ACC112 (cell line): ENCODE results near the gene HSPA1A.
"Not testable (repeated sequence)": the region's sequence is repeated elsewhere in the genome, so short reads cannot be mapped to it uniquely, and the experiment has no call there.

Source experiments
- H2AFZ ChIP-seq: fragments of 200-600 bp; sonication (generic); one replicate; pipeline ENCODE4 v1.6.0; 2017; ENCODE audit warnings: antibody characterized with exemption, low read length; ENCODE audit not compliant: unreplicated experiment
- H3K27ac ChIP-seq: fragments of 200-600 bp; sonication (generic); 2 replicates; pipeline ENCODE4 v1.5.1; 2014; ENCODE audit warnings: low read depth, mild to moderate bottlenecking, antibody characterized with exemption, low read length, moderate library complexity
- H3K27me3 ChIP-seq: fragments of 200-600 bp; sonication (generic); 2 replicates; pipeline ENCODE4 v1.6.1; 2014; ENCODE audit warnings: mild to moderate bottlenecking, antibody characterized with exemption, low read length, moderate library complexity, mixed read lengths; ENCODE audit not compliant: insufficient read depth
- H3K36me3 ChIP-seq: fragments of 200-600 bp; sonication (generic); 2 replicates; pipeline ENCODE4 v1.6.1; 2016; ENCODE audit warnings: mild to moderate bottlenecking, antibody characterized with exemption, low read length, moderate library complexity, mixed read lengths; ENCODE audit not compliant: insufficient read depth
- H3K4me1 ChIP-seq: fragments of 200-600 bp; sonication (generic); one replicate; pipeline ENCODE4 v1.6.1; 2016; ENCODE audit warnings: low read length, mixed read lengths; ENCODE audit not compliant: insufficient read depth, unreplicated experiment, control insufficient read depth
- H3K4me3 ChIP-seq: fragments of 200-600 bp; sonication (generic); 2 replicates; pipeline ENCODE4 v1.5.1; 2014; ENCODE audit warnings: mild to moderate bottlenecking, low read depth, low read length
- H3K79me2 ChIP-seq: fragments of 200-600 bp; sonication (generic); one replicate; pipeline ENCODE4 v1.6.0; 2016; ENCODE audit warnings: low read length; ENCODE audit not compliant: control insufficient read depth, unreplicated experiment, insufficient read depth

Gene HSPA1A

DNA sequence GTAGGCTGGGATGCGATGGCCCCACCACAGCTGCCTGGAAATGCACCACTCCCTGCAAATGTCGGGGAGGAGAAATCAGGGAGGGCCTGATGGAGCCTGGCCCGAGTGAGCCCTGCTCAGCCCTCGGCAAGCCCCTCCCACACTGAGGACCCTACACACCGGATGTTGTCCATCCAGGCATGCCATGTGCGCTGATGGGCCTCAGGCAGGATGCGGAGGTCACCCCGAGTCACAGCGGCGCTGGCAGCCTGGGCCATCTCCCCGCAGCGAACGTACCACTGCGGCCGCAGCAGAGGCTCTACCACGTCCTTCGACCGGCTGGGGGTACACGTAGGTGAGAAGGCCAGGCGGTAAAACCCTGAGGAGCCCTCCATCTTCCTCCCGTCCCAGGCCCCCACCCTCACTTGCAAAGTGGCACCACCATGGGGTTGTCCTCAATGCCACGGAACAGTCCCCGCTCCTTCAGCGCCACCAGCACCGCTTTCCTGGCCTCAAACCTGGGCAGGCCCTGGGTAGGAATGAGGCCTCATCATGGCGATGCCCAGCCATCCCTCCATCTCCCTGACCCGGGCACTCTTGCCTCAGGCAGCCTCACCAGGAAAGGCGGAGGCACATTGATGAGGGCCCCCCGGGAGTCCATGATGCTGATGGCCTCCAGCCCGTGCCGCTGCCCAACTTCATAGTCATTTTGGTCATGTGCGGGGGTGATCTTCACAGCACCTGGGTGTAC is 33.1 kb upstream of the HSPA1A start:
- Histone ChIP-seq H3K27me3 (no peaks in the 10 kb centered on the region), H3K79me2 (no peaks in the 10 kb centered on the region), H3K4me3 (no peak overlapping the region), H3K36me3 (peaks cover 13% of the 10 kb centered on the region; the same call in 1 of the 2 replicates), H3K4me1 (peaks cover 5% of the 10 kb centered on the region), H3K27ac (no peak overlapping the region), H2AFZ (no peak overlapping the region)

DNA sequence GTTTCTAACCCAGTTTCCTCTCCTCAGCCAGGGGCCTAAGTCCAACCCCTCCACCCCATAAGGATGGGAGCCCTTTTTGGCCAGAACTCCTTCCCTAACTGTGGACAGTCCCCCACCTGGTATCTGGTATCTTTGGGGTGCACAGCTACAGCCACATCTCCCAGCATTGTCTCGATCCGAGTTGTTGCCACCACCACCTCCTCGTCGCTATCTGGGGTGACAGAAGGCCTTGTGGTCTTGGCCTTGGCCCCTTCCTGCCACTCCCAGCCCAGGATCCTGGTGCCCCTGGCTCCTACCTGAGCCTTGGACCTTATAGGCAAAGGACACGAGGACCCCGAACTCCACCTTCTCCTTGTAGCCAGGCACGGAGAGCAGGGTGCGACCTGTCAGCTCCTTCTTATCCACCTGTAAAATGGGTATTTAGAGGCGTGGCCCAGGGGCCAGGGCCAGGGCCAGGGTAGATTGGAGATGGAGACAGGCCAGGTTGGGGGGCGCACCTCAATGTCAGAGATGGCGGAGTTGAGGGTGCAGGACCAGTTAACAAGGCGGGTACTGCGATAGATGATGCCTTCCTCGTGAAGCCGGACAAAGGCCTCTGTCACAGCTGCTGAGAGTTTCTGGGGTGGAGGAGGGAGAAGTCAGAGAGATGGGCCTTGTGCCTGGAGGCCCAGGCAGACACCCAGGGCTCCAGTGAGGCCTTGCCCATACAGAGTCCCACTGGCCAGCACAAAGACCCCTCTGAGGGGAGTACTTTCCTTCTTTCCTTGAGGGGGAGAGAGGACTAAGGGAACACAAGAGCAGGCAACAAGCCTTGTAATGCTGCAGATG is 31.0 kb upstream of the HSPA1A start:
- H3K79me2 ChIP-seq = no peaks in the 10 kb centered on the region
- no peak overlapping the region for H3K27ac ChIP-seq
- no peaks in the 10 kb centered on the region for H3K4me1 ChIP-seq
- no peak overlapping the region for H2AFZ ChIP-seq
- no peaks in the 10 kb centered on the region for H3K27me3 ChIP-seq
- H3K4me3 ChIP-seq = no peak overlapping the region
- H3K36me3 ChIP-seq = peaks cover 13% of the 10 kb centered on the region; the same call in 1 of the 2 replicates

DNA sequence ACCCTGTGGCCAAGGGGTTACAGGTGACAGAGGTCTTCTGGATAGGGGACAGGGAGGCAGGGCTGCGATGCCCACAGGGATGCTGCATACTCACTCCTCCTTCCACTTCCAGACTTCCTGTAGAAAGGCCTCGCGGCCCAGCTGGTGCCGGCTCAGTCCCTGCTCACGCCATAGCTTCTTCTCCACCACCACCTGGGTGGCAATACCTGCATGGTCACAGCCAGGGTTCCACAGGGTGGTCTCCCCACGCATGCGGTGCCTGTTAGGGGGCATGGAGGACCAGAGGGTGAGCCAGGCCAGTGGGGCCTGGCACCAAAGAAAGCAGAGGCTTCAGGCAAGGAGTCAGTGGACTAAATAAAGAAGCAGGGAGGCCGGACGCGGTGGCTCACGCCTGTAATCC is 29.9 kb upstream of the HSPA1A start:
- no peaks in the 10 kb centered on the region for H3K4me1 ChIP-seq
- no peaks in the 10 kb centered on the region for H3K27me3 ChIP-seq
- peaks cover 13% of the 10 kb centered on the region for H3K36me3 ChIP-seq
- no peak overlapping the region for H2AFZ ChIP-seq
- H3K27ac ChIP-seq = no peak overlapping the region
- H3K79me2 ChIP-seq = no peaks in the 10 kb centered on the region
- no peak overlapping the region for H3K4me3 ChIP-seq

DNA sequence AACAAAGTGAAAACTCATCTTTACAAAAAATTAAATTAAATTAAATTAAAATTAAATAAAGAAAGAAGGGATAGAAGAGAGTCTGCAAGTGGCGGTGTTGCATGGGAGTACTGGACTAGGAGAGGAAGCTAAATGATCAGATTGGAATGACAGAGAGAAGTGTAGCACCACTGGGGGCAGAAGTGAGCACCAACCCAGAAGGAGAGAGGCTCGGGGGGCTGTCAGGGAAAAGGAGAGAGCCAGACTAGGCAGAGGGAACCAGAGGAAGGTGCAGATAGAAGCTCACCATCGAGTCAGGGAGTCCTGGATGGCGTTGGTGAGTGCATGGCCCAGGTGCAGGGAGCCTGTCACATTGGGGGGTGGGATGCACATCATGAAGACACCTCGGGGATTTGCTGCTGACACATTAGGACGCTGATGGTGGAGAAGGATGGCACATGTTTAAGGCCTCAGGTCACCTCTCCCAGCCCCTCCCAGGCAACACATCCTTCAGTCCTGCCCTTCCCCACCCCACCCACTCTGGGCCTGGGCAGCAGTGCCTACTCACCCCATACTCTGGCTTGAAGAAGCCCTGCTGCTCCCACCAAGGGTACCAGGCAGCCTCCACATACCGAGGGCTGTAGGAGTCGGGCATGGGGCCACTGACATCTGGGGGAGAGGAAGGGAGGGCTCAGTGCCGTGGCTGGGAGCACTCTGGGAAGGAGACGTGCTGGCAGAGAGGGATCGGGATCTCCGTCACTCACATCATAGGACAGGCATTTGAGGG is 23.8 kb upstream of the HSPA1A start:
- peaks cover 15% of the 10 kb centered on the region for H3K4me1 ChIP-seq
- H3K36me3 ChIP-seq = no peaks in the 10 kb centered on the region; the same call in none of the 2 replicates
- no peak overlapping the region for H2AFZ ChIP-seq
- H3K4me3 ChIP-seq = no peak overlapping the region
- H3K27ac ChIP-seq = no peak overlapping the region
- H3K79me2 ChIP-seq = peaks cover 26% of the 10 kb centered on the region
- H3K27me3 ChIP-seq = no peaks in the 10 kb centered on the region

DNA sequence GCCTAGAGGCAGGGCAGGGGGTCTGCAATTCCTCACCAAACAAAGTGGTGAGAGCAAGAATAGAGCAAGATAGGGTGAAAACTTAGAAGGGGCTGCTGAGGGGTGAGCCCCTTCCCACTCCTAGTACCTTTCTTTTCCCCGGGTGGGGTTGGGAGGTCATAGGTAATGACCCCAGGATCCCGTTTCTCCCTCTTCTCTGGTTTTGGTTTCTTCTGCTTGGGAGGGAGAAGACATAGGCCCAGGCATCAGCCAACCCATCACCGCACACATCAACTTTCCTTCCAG is 23.3 kb upstream of the HSPA1A start:
- Histone ChIP-seq H2AFZ (no peak overlapping the region), H3K27ac (no peak overlapping the region), H3K36me3 (no peaks in the 10 kb centered on the region; the same call in none of the 2 replicates), H3K4me3 (no peak overlapping the region), H3K27me3 (no peaks in the 10 kb centered on the region), H3K79me2 (peaks cover 26% of the 10 kb centered on the region), H3K4me1 (peaks cover 15% of the 10 kb centered on the region)

DNA sequence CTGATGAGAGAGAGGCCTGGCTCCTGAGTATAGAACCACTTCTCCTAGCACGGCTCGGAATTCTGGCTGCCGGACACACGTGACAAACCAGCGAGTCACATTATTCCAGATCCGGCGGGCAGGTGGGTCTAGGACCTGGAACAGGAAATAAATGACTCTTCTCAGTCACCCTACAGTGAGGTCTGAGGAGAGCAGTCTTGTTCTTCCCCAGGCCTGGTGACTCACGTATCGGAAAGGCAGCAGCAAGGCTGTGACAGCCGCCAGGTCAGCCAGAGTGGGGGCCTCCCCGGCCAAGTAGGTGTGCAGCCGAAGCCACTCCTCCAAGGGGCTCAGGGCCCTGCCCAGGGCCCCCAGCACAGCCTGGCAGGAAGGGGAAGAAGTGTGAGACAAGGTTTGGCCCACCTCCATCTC is 22.6 kb upstream of the HSPA1A start:
- Histone ChIP-seq H2AFZ (no peak overlapping the region), H3K36me3 (no peaks in the 10 kb centered on the region; the same call in none of the 2 replicates), H3K27me3 (no peaks in the 10 kb centered on the region), H3K79me2 (peaks cover 26% of the 10 kb centered on the region), H3K4me1 (peaks cover 15% of the 10 kb centered on the region), H3K4me3 (no peak overlapping the region), H3K27ac (peak overlapping the region; percentile 31; the same call in 1 of the 2 replicates)

DNA sequence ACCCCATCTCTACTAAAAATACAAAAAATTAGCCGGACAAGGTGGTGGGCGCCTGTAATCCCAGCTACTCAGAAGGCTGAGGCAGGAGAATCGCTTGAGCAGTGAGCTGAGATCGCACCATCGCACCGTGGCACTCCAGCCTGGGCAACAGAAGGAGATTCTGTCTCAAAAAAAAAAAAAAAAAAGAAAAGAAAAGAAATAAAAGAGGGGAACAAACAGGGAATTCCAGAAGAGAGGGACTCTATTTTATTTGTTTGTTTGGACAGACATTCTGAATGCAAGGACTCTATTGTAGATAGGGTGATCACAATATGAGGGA is 21.5 kb upstream of the HSPA1A start:
- Histone ChIP-seq H3K27ac (peak overlapping the region; percentile 83), H3K4me3 (peak overlapping the region; percentile 94), H3K4me1 (peaks cover 15% of the 10 kb centered on the region), H3K79me2 (peaks cover 26% of the 10 kb centered on the region)
- H2AFZ ChIP-seq, H3K27me3 ChIP-seq, H3K36me3 ChIP-seq: not testable (repeated sequence)

DNA sequence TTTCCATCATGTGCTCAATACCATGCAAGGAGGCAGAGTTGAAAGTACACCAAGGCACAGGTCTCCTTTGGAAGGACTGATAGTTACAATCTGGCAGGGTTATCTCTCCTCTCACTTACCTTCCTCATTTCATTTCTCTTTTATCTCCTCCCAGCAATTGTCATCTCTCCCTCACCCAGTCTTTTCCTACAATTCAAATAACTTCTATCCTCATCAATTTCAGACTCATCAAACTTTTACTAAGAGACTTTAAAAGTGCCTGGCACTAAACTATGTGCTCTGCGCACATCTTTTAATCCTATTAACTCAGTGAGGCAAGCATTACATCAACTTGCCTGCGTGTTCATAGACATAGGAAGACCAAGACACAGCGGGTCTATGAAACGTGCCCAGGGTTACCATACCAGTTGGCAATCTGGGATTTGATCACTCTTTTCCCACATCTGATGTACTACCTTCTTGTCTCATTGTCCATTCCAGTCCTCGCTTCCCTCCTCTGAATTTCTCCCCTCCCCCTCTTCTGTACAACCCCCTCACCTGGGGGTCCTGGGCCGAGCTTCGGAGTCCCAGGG is 21.0 kb upstream of the HSPA1A start:
- no peaks in the 10 kb centered on the region; the same call in none of the 2 replicates for H3K36me3 ChIP-seq
- peak overlapping the region; percentile 83 for H3K27ac ChIP-seq
- H3K4me1 ChIP-seq = peaks cover 15% of the 10 kb centered on the region
- peak overlapping the region; percentile 94 for H3K4me3 ChIP-seq
- no peaks in the 10 kb centered on the region for H3K27me3 ChIP-seq
- H2AFZ ChIP-seq = peak overlapping the region; percentile 42
- peaks cover 26% of the 10 kb centered on the region for H3K79me2 ChIP-seq

DNA sequence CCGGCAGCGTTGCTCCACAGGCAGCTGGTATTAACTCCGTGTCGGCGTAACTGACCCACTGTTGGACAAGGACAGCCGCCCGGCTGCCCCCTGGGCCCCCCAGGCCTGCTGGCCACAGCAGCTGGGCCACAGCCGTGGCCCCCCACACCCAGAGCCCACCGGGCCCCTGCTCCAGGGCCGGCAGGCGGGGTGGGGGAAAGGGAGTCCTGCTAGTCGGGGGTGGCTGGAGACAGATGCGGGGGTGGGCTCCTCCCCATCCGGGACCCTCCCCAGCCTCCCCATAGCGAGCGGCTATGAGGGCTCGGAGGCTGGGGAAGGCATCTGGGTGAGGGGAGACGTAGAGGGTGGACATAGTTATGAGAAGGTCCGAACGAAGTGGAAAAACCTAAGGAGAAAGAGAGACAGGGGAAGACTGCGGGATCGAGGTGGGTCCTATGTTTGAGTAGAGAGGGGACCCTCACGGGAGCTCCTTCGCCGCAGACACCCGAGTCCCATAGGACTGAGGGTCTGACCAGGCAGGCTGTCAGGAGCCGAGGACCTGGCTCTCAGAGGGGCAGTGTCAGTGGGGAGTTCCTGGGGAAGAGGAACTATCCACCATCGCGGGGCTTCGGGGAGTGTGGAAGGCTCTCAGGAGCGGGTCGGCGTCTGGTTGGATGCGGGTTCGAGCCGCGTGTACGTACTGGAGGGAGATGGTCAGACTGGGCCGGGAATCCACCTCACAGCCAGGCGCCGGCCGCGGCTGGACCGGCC is 20.3 kb upstream of the HSPA1A start:
- Histone ChIP-seq H3K4me1 (peaks cover 15% of the 10 kb centered on the region), H3K27ac (peak overlapping the region; percentile 83), H3K36me3 (no peaks in the 10 kb centered on the region; the same call in none of the 2 replicates), H3K79me2 (peaks cover 26% of the 10 kb centered on the region), H3K4me3 (peak overlapping the region; percentile 94), H2AFZ (peak overlapping the region; percentile 49), H3K27me3 (no peaks in the 10 kb centered on the region)
